GM12873 (cell line): ENCODE measurements around the gene CCDC179.

Source experiments
- TF ChIP-seq, protein P1 (sequence below): IDR thresholded peaks from 2 replicates; pipeline ENCODE4 v1.5.1; 2012; ENCODE audit warnings: low read depth, mild to moderate bottlenecking, moderate library complexity, low read length, control low read depth; ENCODE audit not compliant: insufficient read depth; ENCODE audit errors: missing control alignments

The CCDC179 gene

DNA sequence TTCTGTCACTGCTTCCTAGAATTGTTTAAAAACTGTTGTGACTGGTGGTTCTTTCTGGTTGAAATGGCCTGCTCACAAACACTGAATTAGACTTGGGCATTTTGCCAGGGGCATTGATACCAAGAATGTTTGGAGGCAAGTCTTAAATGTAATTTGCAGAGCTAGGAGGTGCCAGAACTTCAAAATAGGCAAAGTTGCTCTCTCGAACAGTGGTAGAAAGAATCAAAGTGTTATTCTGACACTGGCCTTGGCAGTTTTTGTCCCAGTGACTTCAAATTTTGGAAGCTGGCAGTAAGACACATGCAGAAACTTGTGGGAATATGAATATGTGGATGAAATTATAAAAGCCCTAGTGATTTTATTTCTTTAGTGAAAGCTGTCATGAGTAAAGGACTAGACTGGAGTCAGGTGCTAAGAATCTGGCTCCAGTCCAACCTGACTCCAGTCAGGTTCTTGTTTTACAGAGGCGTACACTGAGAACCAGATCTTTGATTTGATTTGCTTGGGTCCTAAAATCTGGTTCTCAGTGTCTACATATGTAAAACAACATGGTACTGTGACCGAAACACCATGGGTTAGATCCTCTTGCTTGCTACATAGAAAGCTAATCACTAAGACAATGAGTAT, 51.6 kb downstream of the CCDC179 start:
- TF ChIP-seq, protein P1, sequence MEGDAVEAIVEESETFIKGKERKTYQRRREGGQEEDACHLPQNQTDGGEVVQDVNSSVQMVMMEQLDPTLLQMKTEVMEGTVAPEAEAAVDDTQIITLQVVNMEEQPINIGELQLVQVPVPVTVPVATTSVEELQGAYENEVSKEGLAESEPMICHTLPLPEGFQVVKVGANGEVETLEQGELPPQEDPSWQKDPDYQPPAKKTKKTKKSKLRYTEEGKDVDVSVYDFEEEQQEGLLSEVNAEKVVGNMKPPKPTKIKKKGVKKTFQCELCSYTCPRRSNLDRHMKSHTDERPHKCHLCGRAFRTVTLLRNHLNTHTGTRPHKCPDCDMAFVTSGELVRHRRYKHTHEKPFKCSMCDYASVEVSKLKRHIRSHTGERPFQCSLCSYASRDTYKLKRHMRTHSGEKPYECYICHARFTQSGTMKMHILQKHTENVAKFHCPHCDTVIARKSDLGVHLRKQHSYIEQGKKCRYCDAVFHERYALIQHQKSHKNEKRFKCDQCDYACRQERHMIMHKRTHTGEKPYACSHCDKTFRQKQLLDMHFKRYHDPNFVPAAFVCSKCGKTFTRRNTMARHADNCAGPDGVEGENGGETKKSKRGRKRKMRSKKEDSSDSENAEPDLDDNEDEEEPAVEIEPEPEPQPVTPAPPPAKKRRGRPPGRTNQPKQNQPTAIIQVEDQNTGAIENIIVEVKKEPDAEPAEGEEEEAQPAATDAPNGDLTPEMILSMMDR: no peak

DNA sequence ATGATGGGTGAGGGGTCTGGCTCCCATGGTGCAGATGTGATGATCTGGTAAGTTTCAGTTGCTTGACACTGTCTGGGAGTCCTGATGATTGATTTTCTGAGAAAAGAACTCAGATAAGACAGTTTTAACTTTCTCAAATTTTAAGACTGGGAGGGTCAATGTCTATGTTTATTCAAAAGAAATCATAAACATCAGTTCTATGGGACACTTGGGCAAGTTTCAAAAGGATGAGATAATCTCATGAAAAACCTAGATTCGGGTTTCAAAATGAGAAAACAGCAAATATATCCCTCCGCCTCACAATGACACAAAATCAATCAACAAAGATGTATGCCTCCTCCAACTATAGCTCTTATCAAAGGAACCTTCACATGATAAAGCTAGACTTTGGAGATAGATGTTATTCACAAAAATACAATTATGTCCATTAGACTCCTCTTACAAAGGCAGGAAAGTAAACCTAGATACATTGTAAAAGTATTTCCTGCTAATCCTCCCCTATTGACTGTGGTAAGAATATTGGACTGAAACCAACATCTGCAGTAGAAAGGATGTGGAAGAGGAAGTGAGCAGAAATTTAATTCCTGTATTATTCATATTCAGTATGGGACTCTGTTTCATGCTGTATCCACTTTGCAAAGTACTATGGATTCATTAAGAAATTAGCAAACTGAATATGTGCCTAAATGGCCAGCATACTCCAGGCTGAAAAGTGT, 52.3 kb downstream of the CCDC179 start:
- TF ChIP-seq, protein P1: no peak

DNA sequence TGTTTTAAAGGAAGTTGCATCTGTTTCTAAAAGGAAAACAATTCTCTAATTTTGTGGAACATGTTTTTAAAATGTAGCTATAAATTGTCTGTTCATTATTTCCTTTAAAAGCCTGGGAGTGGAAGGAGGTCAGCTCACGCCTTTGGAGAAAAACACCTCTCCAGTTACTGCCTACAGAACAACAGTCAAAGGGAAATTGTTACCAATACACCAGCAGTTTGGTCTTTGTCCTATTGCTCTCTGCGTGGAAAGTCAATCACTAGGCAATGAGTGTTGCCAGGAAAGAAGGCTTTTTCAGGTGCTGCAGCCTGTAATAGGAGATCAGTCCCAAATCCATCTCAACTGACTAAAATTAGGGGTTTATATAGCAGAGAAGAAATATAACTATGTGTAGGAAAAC, 52.9 kb downstream of the CCDC179 start:
- TF ChIP-seq, protein P1: no peak

DNA sequence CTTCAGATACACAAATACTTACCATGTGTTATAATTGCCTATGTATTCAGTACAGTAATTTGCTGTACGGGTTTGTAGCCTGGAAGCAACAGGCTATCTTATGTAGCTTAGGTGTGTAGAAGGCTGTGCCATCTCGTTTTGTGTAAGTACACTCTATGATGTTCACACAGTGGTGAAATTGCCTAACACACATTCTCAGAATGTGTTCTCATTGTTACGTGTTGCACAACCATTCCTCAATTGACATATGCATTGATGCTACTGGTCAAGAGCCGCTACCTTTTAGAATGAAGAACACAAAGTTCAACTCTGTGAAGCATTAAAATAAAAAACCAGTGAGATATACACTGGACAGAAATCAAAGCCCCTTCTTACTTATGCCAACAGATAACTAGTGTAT, 57.4 kb downstream of the CCDC179 start:
- TF ChIP-seq, protein P1: no peak

DNA sequence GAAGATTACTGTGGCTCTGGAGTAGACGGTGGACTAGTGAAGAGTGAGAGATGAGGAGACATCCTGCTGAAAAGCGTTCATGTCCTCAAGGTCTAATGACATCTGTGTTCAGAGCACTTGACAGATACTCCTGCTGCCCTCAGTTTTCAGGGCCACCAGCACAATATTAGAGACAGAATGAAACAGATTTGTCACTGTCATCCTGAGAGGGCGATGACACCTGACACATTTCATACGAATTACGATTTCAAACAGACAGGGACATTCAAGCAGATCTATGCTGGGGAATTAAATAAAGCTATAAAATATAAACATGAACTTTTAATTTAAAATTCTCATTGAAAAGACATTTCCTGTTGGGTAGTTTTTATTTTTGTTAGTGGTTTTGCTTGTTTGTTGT, 59.8 kb downstream of the CCDC179 start:
- TF ChIP-seq, protein P1: no peak

DNA sequence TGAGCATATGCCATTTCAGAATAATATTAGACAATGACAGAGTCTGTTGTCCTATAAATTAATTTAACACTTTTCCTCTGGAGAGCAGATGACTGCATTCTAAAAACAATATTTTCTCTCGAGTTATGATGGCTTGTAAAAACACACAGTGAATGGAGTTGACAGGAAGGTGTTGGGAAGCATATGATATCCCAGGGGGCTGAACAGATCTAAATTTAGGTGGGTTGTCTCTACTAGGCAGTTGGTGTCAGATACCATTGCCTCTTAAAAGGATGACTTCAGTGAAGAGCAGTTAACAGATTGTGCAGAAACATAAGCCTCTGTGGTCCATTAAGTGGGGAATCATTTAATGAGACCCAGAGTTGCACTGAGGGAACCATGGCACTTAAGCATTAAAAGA, 61.4 kb downstream of the CCDC179 start:
- TF ChIP-seq, protein P1: no peak

DNA sequence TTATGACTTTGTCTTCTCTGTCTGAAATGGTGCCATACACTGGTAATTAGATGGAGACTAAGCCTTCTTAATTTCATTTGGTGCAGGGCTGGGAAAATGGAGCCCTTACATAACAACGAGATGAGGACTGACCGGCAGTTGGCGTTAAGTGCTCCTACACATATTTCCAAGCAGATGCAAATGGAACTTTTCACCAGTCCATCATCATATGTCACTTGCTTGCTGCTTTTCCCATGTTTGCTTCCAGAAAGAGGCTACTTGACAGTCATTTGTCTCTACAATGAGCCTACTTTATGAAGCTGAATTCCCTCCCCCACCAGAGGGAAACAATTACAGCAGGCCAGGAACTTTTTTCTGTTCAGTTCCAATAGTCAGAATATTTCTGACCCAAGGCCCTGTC, 63.2 kb downstream of the CCDC179 start:
- TF ChIP-seq, protein P1: no peak
